ENCODE data around the gene ATP9A.

ATP9A gene

DNA sequence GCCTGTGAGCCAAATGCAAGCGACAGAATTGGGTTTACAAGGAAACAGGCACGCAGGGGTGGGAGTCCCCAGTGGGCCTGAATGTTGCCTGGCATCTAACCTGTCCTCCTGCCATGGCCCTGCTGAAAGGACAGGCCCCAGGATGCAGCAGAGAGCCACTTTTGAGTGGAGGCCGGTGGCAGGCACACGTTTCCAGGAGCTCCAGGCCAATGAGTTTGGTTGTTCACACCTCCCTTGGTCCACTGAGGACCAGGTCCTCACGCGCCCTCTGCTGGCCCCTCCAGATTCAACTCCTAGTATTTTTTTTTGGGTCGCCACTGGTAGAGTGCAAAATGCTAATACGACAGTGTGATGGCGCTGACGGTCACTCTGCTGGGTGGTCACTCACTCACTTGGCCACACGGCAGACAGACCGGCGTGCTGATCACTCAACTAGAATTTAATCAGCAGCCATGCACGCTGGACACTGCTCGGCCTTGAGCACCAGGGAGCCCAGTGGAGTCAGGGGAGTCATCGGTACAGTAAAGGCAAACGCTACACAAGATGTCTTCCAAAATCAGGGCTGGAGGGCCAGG lies 143.9 kb downstream of the ATP9A start:
- peak; percentile 58 to 66 for DNase-seq

DNA sequence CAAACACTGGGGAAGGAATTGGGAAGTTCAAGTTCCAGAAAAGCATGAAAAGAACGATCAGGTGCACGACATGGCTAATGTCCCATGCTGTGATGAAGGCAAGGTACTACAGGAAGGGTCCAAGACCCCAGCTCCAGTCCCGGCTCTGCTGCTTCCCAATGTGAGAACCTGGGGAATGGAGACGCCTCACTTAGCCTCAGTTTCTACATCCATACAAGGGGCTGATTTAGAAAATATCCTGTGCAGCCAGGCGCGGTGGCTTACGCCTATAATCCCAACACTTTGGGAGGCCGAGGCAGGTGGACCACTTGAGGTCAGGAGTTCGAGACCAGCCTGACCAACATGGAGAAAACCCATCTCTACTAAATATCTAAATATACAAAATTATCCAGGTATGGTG lies 144.9 kb downstream of the ATP9A start:
- no peak for DNase-seq

GRCh38 chr20:51622004-51622874 lies 146.0 kb downstream of the ATP9A start:
- no peak for DNase-seq

- no peak for DNase-seq
Measured at GRCh38 chr20:51620432-51620831, 147.8 kb downstream of the ATP9A start.

GRCh38 chr20:51616060-51616459 lies 152.1 kb downstream of the ATP9A start:
- no peak for DNase-seq

DNA sequence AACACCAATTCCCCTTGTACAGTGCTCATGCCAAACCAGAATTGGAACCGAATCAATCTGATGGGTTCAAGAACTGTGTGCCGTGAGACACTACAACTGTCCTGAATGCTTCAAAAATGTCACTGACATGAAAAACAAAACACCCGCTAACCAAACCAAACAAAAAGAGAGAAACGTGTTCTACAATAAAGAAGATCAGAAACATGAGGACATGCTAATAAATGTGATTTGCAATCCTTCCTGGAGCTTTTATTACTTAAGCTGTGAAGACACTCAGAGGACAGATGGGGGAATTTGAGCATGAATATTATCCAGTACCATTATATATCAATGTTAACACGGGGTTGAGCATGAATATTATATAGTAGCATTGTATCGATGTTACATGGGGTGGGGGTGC lies 153.5 kb downstream of the ATP9A start:
- DNase-seq: no peak

- no peak for DNase-seq
Measured at GRCh38 chr20:51613580-51613979, 154.6 kb downstream of the ATP9A start.

DNA sequence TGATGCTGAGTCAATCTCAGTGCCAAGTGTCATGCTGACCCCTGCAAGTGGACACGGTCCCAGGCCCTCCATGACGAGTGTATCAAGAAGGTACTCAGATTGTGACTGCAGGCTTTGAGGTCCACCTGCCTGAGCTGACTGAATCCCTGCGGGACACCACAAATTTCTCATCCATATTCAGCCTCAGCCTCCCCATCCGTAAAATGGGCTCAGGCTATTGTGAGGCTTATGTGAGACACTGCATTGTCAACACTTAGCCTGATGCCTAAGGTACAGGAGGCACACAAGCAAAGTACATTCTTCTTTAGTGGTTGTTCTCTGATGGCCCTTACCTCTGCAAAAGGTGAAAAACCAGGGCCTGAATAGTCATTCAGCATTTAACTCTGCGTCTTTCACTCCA lies 155.3 kb downstream of the ATP9A start:
- DNase-seq: no peak

DNA sequence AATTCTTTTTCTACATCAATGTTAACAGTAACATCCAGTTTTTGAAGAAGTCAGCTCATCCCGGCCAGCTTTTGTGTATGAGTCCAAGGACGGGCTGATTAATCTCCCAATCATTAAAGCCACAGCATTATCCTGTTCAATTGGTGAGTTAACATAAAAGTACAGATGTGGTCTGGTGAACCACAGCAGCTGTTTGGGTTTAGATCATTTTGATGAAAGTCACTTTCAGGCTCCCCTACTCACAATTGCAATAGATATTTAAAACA lies 156.6 kb downstream of the ATP9A start:
- no peak for DNase-seq

DNA sequence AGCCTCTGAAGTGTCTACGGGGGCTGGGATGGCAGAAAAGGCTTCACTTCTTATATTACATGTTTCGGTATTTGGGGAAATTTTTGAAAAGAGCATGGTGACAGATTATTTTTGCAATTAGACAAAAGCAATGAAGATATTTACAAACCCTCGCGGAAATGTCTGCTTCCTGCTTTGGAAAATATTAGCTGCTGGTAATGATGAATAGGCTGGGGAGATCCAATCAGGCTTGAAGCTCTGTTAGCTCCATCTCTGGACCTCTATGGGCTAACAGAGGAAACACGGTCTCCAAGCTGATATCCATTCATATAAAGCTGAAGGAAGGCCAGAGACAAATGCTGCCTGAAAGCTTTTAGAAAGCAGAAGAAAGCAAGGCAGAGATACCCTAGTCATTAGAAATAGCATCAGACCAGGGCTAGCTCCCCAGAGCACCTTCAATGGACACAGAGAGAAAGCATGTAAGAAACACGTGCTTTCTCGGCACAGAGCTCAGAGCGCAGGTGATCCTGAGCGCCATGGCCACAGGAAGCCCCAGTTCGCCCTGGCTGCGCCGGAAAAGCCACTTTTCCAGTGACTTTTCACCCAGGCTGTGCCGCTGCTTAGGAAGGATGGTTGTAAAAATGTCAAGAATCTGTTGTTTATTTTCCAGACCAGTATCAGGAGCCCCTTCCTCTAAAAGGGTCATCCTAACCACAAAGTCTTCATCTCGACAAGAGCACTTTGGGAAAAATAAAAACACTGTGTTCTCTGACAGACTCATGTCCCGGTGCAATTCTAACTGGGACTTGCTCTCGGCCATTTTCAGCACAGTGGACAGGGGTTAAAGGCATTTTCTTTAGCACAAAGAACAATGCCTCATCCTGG lies 157.2 kb downstream of the ATP9A start:
- DNase-seq: no peak

GRCh38 chr20:51610111-51610510 lies 158.1 kb downstream of the ATP9A start:
- DNase-seq: no peak

- no peak for DNase-seq
Measured at GRCh38 chr20:51609251-51609650, 158.9 kb downstream of the ATP9A start.

DNA sequence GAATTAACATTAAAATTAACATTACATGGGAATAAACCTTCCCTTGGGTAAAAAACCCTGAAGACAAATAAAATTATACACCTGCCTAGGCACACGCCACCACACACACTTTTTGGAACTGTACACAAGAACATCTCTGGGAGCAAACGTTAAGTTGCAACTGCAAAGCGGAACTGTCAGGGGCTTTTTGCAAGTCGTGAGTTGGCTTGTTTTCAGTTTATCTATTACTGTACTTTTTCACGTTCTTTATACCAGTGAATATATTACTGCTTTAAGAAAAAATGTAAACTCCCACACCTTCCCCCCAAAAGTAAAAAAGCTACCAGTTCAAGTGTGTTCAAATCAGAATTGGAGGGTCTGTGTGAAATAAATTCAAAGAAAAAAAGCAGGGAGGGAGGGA lies 160.1 kb downstream of the ATP9A start:
- no peak for DNase-seq

DNA sequence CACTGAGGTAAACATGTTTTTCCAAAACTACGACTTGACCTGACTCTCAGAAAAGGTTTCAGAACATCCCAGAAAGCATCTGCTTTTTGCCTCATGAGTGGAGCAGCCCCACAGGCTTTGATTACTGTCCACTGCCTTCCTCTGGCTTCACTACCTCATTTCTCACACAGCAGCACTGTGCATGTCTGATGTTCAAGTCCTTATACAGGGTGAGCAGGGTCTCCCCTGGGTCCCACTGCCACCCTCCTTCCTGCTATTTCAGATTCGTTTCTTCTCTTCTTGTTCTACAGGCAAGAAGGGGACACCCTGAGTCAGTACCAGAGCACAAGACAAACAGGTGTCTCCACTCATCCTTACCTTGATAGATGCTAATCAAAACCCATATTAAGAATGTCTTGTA lies 161.0 kb downstream of the ATP9A start:
- DNase-seq: no peak

- DNase-seq: no peak
Measured at GRCh38 chr20:51604851-51605250, 163.3 kb downstream of the ATP9A start.

- no peak for DNase-seq
Measured at GRCh38 chr20:51602131-51602530, 166.1 kb downstream of the ATP9A start.

DNA sequence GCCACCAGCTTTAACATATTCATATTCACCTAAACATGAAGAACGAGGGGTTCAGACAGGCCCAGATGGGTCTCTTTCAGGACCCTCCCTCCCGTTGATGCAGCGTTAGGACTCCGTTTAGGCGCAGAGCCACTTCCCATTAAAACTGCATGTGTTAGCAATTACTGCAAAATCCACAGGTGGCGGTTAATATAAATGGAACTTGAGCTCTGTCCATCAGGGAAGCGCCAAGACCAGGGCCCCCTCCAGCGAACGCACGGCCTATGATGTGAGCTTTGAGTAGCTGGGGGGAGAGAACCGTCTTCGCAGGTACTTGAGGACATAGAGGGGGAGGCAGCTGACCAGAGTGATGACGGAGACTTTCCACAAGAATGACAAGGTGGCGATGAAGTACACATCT lies 167.2 kb downstream of the ATP9A start:
- DNase-seq: no peak

GRCh38 chr20:51600016-51600420 lies 168.2 kb downstream of the ATP9A start:
- no peak for DNase-seq

GRCh38 chr20:51598556-51598955 lies 169.6 kb downstream of the ATP9A start:
- DNase-seq: no peak

GRCh38 chr20:51597389-51598231 lies 170.6 kb downstream of the ATP9A start:
- DNase-seq: no peak

GRCh38 chr20:51596668-51597388 lies 171.4 kb downstream of the ATP9A start:
- DNase-seq: no peak

- no peak for DNase-seq
Measured at GRCh38 chr20:51595744-51596143, 172.4 kb downstream of the ATP9A start.

Data from activated CD4-positive, alpha-beta T cell treated with anti-CD3 and anti-CD28 coated beads for 4 hours (primary cell).